SU-DHL-6 (cell line): Measurements from ENCODE around the gene CD300H.

ENCODE experiments used
- H2AFZ ChIP-seq: fragments of 200-600 bp; sonication (generic); 2 replicates; pipeline ENCODE4 v1.6.1; 2014; ENCODE audit warnings: low read depth, mild to moderate bottlenecking, moderate library complexity, mixed read lengths, antibody characterized with exemption, low read length; ENCODE audit not compliant: severe bottlenecking
- H3F3A ChIP-seq: fragments of 200-600 bp; shearing (Covaris generic); 2 replicates; pipeline ENCODE4 v1.6.0; 2016; ENCODE audit warnings: antibody characterized with exemption, mild to moderate bottlenecking; ENCODE audit not compliant: insufficient read depth
- H3K27ac ChIP-seq: fragments of 200-600 bp; sonication (generic); 2 replicates; pipeline ENCODE4 v1.5.1; 2016; ENCODE audit warnings: low read depth, mild to moderate bottlenecking, low read length, moderate library complexity, mixed read lengths
- H3K27me3 ChIP-seq: fragments of 200-600 bp; sonication (generic), shearing (Covaris generic); 2 replicates; pipeline ENCODE4 v1.6.0; 2014; ENCODE audit warnings: mild to moderate bottlenecking, low read length
- H3K36me3 ChIP-seq: fragments of 200-600 bp; sonication (generic); 2 replicates; pipeline ENCODE4 v1.6.1; 2014; ENCODE audit warnings: mild to moderate bottlenecking, low read length, mixed read lengths
- H3K4me2 ChIP-seq: fragments of 300-600, 200-600 bp; shearing (Covaris generic), sonication (generic); 2 replicates; pipeline ENCODE4 v1.6.0; 2014; ENCODE audit warnings: low read length, low read depth, mild to moderate bottlenecking; ENCODE audit not compliant: poor library complexity, severe bottlenecking
- H3K4me3 ChIP-seq: fragments of 200-600 bp; sonication (generic); 2 replicates; pipeline ENCODE4 v1.5.1; 2014; ENCODE audit warnings: antibody characterized with exemption, low read length, mild to moderate bottlenecking, mixed read lengths; ENCODE audit not compliant: insufficient read depth, poor library complexity, severe bottlenecking
- H3K79me2 ChIP-seq: fragments of 200-600 bp; sonication (generic); 2 replicates; pipeline ENCODE4 v1.6.1; 2014; ENCODE audit warnings: mild to moderate bottlenecking, low read length, moderate library complexity; ENCODE audit not compliant: insufficient read depth
- H3K9ac ChIP-seq: fragments of 200-600 bp; sonication (generic); 2 replicates; pipeline ENCODE4 v1.7.0; 2014; ENCODE audit warnings: mild to moderate bottlenecking, low read length
- H3K9me2 ChIP-seq: fragments of 200-600 bp; sonication (generic); replicated peaks from 2 replicates; pipeline ENCODE4 v1.6.1; 2014; ENCODE audit warnings: low read length; ENCODE audit not compliant: insufficient read depth
- H3K9me3 ChIP-seq: fragments of 200-600 bp; sonication (generic); 2 replicates; pipeline ENCODE4 v1.6.1; 2014; ENCODE audit warnings: low read length, mixed read lengths; ENCODE audit not compliant: insufficient read depth
- H4K20me1 ChIP-seq: fragments of 200-600 bp; sonication (generic); 2 replicates; pipeline ENCODE4 v1.6.1; 2014; ENCODE audit warnings: low read depth, mild to moderate bottlenecking, antibody characterized with exemption, low read length, moderate library complexity, mixed read lengths
- CTCF ChIP-seq: fragments of 200-600 bp; sonication (generic); IDR thresholded peaks from one replicate; pipeline ENCODE4 v1.5.1; 2017; ENCODE audit warnings: antibody characterized with exemption, mild to moderate bottlenecking, low read length, moderate library complexity; ENCODE audit not compliant: insufficient read depth, poor library complexity, severe bottlenecking
- EZH2phosphoT487 ChIP-seq: fragments of 200-600 bp; sonication (generic), shearing (Covaris generic); conservative IDR thresholded peaks from 2 replicates; pipeline ENCODE4 v1.6.1; 2018; ENCODE audit warnings: mild to moderate bottlenecking, antibody characterized with exemption, low read length, moderate library complexity, mixed read lengths

The CD300H gene

DNA sequence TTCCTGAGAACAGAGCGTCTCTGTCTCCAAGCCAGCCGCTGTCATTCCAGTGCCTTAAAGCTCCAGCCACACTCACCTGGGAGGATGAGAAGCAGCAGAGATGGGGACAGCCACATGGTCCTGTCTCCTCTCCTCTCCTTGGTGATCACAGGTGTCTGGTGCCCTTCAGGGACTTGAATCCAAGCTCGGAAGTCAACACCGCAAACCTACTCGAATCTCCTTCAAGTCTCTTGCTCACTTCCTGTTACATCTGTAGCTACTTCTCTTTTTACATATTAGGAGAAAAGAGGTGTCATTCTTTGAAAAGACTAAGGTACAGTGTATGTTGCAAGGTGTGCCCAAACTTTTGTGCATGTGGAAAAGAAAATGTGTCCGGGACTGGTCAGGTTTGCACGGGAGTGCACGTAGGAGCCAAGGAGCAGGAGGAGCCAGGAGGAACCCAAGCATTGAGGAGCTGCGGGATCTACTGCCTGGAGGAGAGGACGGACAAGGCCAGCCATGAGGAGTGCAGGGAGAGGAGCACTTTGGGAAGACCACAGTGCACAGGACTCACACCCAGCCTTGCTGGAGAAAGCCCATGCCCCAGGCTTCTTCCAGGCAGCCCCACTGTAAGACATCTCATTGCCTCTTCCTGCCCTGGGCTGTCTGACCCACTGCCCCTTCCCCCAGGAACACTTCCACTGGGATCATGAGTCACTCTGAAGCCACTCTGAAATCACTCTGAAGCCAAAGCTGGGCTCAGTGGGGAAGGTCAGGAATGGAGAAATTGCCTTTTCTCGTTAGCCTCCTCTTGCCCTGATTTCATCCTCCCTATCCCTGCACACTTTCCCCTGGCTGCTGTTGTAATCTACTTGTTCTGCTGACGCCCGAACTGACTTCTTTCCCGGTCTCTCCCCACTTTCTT is 25.0 kb upstream of the CD300H start, which contains the start of gene CD300LD:
Gene CD300LD, minus strand, starts transcription at position 197 of the 904 bp plus-strand sequence. Its CDS starts 81 bp downstream, at position 116.
- TF ChIP-seq EZH2phosphoT487: no peak
- TF ChIP-seq CTCF: no peak
- H4K20me1 ChIP-seq: no peaks in the 10 kb centered on the region
- H3K4me2 ChIP-seq: no peak within 1 kb of the TSS
- H3K9me3 ChIP-seq: no peaks in the 10 kb centered on the region
- no peaks in the 10 kb centered on the region for H3K79me2 ChIP-seq
- no peak within 1 kb of the TSS for H3K27ac ChIP-seq
- H3K9me2 ChIP-seq: no peaks in the 10 kb centered on the region
- H3K27me3 ChIP-seq: no peaks in the 10 kb centered on the region
- H2AFZ ChIP-seq: no peak within 1 kb of the TSS
- no peaks in the 10 kb centered on the region for H3K36me3 ChIP-seq
- no peak within 1 kb of the TSS for H3K9ac ChIP-seq
- no peak within 1 kb of the TSS for H3K4me3 ChIP-seq
- H3F3A ChIP-seq: no peaks in the 10 kb centered on the region

- no peak overlapping the region for H3K9ac ChIP-seq
- TF ChIP-seq CTCF (no peak), EZH2phosphoT487 (no peak)
- no peak overlapping the region for H3K27ac ChIP-seq
- no peak overlapping the region for H3K4me3 ChIP-seq
- no peak overlapping the region for H2AFZ ChIP-seq
- H3K79me2 ChIP-seq: no peaks in the 10 kb centered on the region
- H3K4me2 ChIP-seq: no peak overlapping the region
- no peaks in the 10 kb centered on the region for H3K9me3 ChIP-seq
- no peaks in the 10 kb centered on the region for H3K9me2 ChIP-seq
- H3K36me3 ChIP-seq: no peaks in the 10 kb centered on the region
- no peaks in the 10 kb centered on the region for H4K20me1 ChIP-seq
- H3K27me3 ChIP-seq: no peaks in the 10 kb centered on the region
- H3F3A ChIP-seq: no peaks in the 10 kb centered on the region
Observed at GRCh38 chr17:74591503-74591902, 24.2 kb upstream of the CD300H start.

- Histone ChIP-seq H3K36me3 (no peaks in the 10 kb centered on the region), H3K4me3 (no peak overlapping the region), H4K20me1 (no peaks in the 10 kb centered on the region), H3K27me3 (no peaks in the 10 kb centered on the region), H3K9me2 (no peaks in the 10 kb centered on the region), H3K9me3 (no peaks in the 10 kb centered on the region), H3K27ac (no peak overlapping the region), H3K9ac (no peak overlapping the region), H3F3A (no peaks in the 10 kb centered on the region), H3K4me2 (no peak overlapping the region), H3K79me2 (no peaks in the 10 kb centered on the region), H2AFZ (no peak overlapping the region)
- TF ChIP-seq CTCF (no peak), EZH2phosphoT487 (no peak)
Observed at GRCh38 chr17:74585711-74586110, 18.4 kb upstream of the CD300H start.
